DOHH2 (cell line): ENCODE data around the gene MMS22L.

Experiments
- EZH2phosphoT487 ChIP-seq: fragments of 200-600 bp; sonication (generic); IDR thresholded peaks from 2 replicates; pipeline ENCODE4 v1.6.1; 2017; ENCODE audit warnings: borderline replicate concordance, mild to moderate bottlenecking, antibody characterized with exemption, low read length, moderate library complexity, mixed read lengths
- TF ChIP-seq, protein P1 (sequence below): fragments of 200-600 bp; sonication (generic); IDR thresholded peaks from one replicate; pipeline ENCODE4 v1.5.1; 2014; ENCODE audit warnings: antibody characterized with exemption, mild to moderate bottlenecking, low read depth, low read length; ENCODE audit not compliant: poor library complexity, severe bottlenecking

DNA sequence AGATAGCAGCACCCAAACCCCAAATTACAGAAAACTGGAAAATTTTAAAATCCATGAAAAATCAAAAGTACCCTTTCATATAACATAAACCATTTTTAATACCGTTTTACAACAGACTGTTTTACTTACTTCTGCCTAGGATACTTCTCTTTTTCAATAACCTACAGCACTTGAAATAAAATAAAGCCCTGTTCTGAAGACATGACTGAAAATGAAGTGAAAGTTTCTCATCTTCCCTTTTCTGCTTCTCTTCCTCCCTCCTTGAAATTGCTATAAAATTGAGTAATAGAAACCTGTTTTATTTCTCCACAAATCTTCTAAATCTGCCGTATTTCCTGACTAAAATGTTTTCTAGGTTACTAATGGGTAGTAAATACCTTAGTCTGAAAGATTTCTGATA, 20.3 kb downstream of the MMS22L start:
- TF ChIP-seq, protein P1, sequence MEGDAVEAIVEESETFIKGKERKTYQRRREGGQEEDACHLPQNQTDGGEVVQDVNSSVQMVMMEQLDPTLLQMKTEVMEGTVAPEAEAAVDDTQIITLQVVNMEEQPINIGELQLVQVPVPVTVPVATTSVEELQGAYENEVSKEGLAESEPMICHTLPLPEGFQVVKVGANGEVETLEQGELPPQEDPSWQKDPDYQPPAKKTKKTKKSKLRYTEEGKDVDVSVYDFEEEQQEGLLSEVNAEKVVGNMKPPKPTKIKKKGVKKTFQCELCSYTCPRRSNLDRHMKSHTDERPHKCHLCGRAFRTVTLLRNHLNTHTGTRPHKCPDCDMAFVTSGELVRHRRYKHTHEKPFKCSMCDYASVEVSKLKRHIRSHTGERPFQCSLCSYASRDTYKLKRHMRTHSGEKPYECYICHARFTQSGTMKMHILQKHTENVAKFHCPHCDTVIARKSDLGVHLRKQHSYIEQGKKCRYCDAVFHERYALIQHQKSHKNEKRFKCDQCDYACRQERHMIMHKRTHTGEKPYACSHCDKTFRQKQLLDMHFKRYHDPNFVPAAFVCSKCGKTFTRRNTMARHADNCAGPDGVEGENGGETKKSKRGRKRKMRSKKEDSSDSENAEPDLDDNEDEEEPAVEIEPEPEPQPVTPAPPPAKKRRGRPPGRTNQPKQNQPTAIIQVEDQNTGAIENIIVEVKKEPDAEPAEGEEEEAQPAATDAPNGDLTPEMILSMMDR, result no peak
- no peak for TF ChIP-seq EZH2phosphoT487
